ENCODE measurements around the gene SLC44A5. TPM values are rescaled to one million over a fixed set of nuclear protein-coding genes. Genes with fewer than 3 reads are reported as not detected.
"Not testable (repeated sequence)": the region's sequence is repeated elsewhere in the genome, so short reads cannot be mapped to it uniquely, and the experiment has no call there.

SLC44A5 gene
- total RNA-seq, 1 donor from 2014 or later: 0.10 TPM

- DNase-seq (ENCODE audit: low spot score): no peak
These were observed 89.3 kb downstream of the SLC44A5 start for GRCh38 chr1:75521658-75522057.

- DNase-seq (ENCODE audit: low spot score): no peak
These were observed 89.9 kb downstream of the SLC44A5 start for GRCh38 chr1:75520862-75521475.

DNA sequence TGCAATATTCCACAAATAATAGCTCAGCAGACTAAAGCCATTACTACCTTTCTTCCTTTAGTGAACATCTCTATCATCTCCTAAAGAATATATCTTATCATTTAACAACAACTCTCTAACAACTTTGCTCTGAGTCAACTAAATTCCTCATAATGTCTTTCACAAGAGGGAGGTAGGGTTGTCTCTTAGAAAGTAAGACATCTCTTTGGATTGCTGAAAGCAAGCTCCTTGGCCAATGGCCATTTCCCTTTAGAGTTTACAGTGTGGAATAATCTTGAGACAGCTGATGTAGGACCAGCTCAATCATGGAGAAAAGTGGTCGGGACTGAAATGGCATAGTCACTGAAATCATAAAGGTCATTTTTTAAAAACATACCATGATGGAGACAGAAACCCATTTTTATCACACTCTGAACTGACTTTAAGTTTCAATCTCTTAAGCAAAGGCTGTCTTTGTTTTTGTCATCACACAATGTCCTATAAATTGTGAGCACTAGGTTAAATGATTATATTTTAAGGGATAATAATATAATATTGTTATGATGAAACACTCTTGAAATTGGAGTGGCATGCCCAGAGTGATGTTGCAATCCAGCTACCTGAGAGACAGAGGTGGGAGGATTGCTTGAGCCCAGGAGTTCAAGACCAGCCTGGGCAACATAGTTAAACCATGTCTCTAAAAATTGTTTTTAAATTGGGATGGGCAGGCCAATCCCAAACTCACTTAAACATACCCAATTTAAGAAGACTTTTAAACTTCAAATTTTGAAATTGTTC, 91.1 kb downstream of the SLC44A5 start:
- DNase-seq (ENCODE audit: low spot score): no peak

- no peak for DNase-seq (ENCODE audit: low spot score)
These were observed 92.2 kb downstream of the SLC44A5 start for GRCh38 chr1:75518686-75519085.

DNA sequence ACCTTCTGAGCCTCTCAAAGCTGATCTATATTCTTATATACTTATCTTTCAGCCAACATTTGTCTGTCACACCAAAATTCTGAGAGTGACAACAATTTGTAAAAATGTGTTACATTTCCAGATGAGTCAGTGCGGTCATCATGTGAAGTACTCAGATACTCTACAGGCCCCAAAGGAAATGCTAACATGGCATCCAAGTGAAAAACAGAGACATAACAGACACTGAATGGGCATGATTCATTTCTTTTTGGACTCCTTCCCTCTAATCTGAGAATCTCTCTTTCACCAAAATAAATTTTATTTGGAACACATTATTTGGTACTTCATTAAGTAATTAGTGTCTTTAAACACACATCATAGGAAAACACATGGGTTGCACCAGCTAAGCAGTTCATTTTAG, 96.6 kb downstream of the SLC44A5 start:
- no peak for DNase-seq (ENCODE audit: low spot score)

- no peak for DNase-seq (ENCODE audit: low spot score)
These were observed 103.9 kb downstream of the SLC44A5 start for GRCh38 chr1:75506976-75507375.

GRCh38 chr1:75503221-75503974, 107.5 kb downstream of the SLC44A5 start:
- DNase-seq (ENCODE audit: low spot score): no peak

- no peak for DNase-seq (ENCODE audit: low spot score)
These were observed 108.1 kb downstream of the SLC44A5 start for GRCh38 chr1:75502776-75503175.

DNA sequence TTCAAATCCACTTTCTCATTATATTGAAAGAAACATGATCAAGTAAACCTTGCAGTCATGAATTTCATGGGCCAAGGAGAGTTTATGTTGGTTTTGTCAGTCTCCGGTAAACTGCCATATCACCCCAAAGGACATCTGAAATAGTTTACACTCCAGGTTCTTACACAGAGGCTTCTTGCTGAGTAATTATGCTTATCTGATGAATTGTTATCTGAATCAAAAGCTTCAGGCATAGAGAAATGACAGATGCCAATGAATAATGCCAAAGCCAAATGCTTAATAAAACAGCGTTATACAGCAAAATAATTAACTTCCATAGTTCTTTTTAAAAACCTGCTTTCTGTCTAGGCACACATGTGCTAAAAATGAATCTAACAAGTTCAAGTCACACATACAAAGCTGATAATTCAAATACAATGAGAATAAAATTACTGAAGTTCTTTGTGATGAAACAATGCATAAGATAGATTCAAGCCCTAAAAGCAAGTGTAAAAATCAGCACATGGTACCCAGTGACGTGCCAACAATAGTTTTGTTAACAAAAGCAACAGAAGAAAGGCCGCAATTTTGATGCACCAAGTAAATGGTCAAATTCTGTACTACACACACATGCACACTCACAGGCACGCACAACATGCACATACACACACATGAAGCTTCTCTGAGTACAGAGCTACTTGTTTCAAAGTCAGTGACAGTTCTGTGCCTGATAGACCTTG, 109.2 kb downstream of the SLC44A5 start:
- no peak for DNase-seq (ENCODE audit: low spot score)

DNA sequence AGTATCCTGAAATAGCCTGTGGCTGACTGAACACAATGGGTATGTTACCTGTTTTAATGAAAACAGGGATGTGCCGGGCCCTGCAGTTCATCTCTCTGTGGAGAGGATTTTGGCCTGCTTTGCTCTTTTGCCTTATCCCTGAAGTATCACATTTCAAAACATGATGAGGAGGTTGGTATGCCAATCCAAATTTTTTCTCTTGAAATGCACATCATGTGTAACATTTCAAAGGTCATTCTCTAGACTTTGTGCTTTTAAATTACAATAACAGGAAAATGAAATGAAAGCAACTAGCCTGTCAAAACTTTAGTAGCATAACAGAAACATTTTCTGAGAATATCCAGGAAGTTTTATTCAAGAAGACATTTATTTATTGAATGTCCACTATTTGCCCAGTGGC, 118.9 kb downstream of the SLC44A5 start:
- DNase-seq (ENCODE audit: low spot score): no peak

DNA sequence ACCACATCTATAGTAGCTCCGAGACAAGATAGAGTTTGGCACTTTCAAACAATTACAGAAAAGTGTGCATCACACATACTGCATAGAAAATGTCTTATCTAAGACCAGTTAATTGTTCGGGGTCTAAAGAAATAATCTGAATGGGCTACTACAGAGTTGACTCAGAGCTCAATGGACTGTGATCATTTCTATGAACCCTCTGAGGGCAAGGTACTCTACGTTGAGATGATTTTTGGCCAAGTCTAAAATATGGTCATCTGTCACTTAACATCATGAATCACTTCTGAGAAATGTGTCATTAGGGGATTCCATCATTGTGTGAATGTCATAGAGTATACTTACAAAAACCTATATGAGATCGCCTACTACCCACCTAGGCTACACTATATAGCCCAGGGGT, 123.5 kb downstream of the SLC44A5 start:
- no peak for DNase-seq (ENCODE audit: low spot score)

- no peak for DNase-seq (ENCODE audit: low spot score)
These were observed 126.1 kb downstream of the SLC44A5 start for GRCh38 chr1:75484789-75485188.

DNA sequence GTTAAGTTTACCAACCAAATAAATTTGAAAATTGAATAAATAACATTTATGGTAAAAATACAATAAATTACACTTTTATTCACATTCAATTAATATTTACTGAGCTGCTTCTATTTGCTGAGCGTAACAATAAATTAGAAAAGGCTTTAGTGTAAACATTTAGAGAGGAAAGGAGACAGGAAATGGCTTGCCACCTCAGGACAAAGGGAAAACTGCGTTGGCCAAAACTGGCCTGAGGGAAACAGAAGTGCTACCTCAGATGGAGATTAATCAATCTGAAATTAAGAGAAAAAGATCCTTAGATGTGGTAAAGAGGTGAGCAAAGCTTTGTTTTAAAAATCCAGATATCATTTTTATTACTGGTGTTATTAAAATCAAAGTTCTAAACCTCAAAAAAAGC, 128.0 kb downstream of the SLC44A5 start:
- no peak for DNase-seq (ENCODE audit: low spot score)

DNA sequence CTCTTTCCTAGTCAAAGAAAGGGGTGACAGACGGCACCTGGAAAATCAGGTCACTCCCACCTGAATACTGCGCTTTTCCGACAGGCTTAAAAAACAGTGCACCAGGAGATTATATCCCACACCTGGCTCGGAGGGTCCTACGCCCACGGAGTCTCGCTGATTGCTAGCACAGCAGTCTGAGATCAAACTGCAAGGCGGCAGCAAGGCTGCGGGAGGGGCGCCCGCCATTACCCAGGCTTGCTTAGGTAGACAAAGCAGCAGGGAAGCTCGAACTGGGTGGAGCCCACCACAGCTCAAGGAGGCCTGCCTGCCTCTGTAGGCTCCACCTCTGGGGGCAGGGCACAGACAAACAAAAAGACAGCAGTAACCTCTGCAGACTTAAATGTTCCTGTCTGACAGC, 134.4 kb downstream of the SLC44A5 start:
- not testable (repeated sequence) for DNase-seq (ENCODE audit: low spot score)

DNA sequence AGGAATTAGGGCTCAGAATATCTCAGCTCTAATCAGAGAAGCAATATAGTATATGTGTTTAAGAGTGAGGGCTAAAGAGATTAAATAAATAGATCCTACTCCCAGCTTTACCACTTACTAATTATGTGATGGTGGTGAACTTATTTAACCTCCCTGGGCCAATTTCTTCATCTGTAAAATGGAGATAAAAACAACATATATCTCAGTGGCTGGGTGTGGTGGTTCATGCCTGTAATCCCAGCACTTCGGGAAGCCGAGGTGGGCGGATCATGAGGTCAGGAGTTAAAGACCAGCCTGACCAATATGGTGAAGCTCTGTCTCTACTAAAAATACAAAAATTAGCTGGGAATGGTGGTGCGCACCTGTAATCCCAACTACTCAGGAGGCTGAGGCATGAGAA, 135.2 kb downstream of the SLC44A5 start:
- no peak for DNase-seq (ENCODE audit: low spot score)

DNA sequence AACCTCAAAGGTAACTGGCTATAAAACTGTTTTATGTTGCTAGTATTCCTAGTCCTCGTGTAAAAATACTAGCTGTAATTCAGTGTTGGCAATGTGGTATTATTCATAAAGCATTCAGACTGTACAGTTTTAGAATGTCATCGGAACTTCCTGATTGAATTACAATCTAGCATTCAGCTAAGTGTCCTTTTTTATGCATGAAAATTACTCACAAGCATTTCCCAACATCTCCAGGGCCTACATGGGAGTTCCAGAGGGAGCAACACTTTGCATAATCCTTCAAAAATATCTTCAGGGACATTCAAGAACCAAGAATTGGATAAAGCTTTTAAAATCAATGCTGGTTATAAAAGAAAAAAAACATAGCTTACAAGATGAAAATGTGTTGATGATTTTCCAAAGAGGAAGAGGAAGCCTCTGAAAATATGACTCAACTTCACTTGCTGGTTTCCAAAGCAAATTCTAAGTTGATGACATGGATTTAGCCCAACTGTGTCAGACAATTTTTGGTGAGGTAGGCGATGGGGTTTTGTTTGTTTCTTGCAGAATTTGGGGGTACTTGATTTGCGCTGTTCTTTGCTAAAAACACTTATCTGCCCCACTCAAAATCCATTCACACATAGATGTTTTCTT, 137.8 kb downstream of the SLC44A5 start:
- DNase-seq (ENCODE audit: low spot score): no peak

GRCh38 chr1:75472089-75472970, 138.6 kb downstream of the SLC44A5 start:
- DNase-seq (ENCODE audit: low spot score): no peak

- DNase-seq (ENCODE audit: low spot score): no peak
These were observed 139.7 kb downstream of the SLC44A5 start for GRCh38 chr1:75471252-75471651.

DNA sequence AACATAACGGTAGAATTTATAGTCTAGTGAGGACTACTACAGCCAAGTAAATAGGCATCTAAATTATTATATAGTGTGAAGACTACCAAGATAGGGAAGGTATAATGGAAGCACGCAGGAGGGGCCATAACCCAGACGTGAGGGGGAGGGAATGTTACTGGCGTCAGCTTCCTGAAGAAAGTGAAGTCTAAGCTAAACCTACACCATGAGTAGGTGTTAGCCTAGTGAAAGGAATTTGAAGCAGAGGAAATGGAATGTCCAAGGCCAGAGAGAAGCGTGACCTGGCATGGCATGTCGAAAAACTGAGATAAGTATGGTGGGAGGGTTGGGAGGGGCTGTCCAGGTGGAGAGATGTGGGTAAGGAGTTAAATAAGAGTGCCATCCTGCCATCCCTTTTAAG, 140.5 kb downstream of the SLC44A5 start:
- no peak for DNase-seq (ENCODE audit: low spot score)

DNA sequence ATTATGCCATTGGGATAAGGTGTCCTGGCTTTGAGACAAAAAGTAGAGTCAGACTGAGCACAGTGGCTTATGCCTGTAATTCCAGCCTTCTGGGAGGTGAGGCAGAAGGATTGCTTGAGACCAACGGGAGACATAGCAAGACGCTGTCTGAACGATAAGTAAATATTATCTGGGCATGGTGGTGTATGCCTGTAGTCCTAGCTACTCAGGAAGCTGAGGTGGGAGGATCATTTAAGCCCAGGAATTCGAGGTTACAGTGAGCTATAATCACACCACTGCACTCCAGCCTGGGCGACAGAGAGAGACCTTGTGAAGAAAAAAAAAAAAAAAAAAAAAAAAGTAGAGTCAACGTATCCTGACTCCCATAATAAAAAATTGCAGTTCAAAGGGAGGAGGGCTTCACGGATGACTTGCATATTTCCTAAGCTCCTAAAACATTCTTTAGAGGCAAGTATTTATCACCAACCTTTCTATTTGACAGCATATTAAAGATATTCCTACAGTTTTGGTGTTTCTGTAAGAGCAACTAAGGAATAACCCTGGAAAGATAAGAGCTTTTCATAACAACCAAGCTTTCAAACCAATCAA, 141.2 kb downstream of the SLC44A5 start:
- no peak for DNase-seq (ENCODE audit: low spot score)

All from mesenteric fat pad (tissue), 1 donor.